Measurements from ENCODE around the gene B3GAT1. TPM values are rescaled to one million over a fixed set of nuclear protein-coding genes. Genes with fewer than 3 reads are reported as not detected.

B3GAT1 gene
- total RNA-seq, 1 experiment from 2014 or later: 34.3 TPM

DNA sequence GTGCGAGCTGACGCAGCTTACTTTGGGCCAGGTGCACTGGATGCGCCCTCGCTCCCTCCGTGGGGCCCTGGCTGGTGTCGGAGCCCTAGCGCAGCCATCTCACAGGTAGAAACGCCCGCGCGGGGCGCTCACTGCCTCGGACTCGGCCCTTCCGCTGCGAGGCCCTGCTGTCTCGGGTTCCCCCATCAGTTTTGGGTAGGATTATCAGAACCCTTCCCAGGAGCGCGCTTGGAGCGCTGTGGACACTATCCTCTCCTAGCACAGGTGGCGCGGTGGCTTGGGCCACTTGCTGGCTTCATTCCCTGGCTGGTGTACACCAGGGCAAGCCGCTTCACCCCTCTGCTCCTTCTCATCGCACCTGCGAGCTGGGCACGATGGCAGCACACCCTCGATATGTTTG lies 35.7 kb upstream of the B3GAT1 start:
- Histone ChIP-seq H2AK5ac (ENCODE audit: insufficient read length, low read length) (no peak overlapping the region), H2BK120ac (ENCODE audit: low read depth, low read length, poor library complexity, severe bottlenecking) (no peak overlapping the region), H2BK15ac (ENCODE audit: low read depth, low read length) (no peak overlapping the region), H4K91ac (ENCODE audit: insufficient read length, low read depth, low read length) (no peak overlapping the region), H2BK20ac (ENCODE audit: low read depth, low read length, poor library complexity, severe bottlenecking) (no peak overlapping the region), H3T11ph (ENCODE audit: low read length) (no peak overlapping the region), H3K9me3 (ENCODE audit: control insufficient read depth, low read depth, low read length) (no peaks in the 10 kb centered on the region), H3K79me1 (ENCODE audit: insufficient read depth, low read depth, low read length, poor library complexity, severe bottlenecking) (no peaks in the 10 kb centered on the region), H3K27ac (ENCODE audit: insufficient read length, low read depth, low read length) (no peak overlapping the region), H4K8ac (replicated peaks; ENCODE audit: insufficient read length, low read depth, low read length) (no peak overlapping the region), H3K4ac (ENCODE audit: low read depth, low read length) (no peak overlapping the region), H3K14ac (ENCODE audit: insufficient read depth, low read length) (no peak overlapping the region; the same call in 1 of the 2 replicates), H4K5ac (ENCODE audit: insufficient read length, low read depth, low read length) (no peak overlapping the region), H4K20me1 (ENCODE audit: control insufficient read depth, insufficient read depth, insufficient read length) (no peaks in the 10 kb centered on the region), H3K4me2 (ENCODE audit: insufficient read depth, insufficient read length, low read length) (no peak overlapping the region), H3K4me1 (ENCODE audit: insufficient read depth, low read length) (no peaks in the 10 kb centered on the region), H3K18ac (ENCODE audit: insufficient read length, low read depth, low read length) (no peak overlapping the region), H2AFZ (ENCODE audit: low read length) (no peak overlapping the region), H3K9ac (ENCODE audit: extremely low read depth, insufficient read length, low read length) (no peak overlapping the region), H3K23ac (ENCODE audit: insufficient read length, low read depth, low read length) (no peak overlapping the region), H3K56ac (ENCODE audit: insufficient read length, low read depth, low read length) (no peak overlapping the region), H3K27me3 (ENCODE audit: insufficient read depth, low read length) (no peaks in the 10 kb centered on the region), H3K23me2 (ENCODE audit: insufficient read length, low read depth, low read length, poor library complexity, severe bottlenecking) (no peaks in the 10 kb centered on the region), H3K79me2 (ENCODE audit: insufficient read depth, low read length) (no peaks in the 10 kb centered on the region), H2BK5ac (ENCODE audit: insufficient read length, low read length) (no peak overlapping the region), H2BK12ac (ENCODE audit: insufficient read length, low read depth, low read length) (no peak overlapping the region)
- Mint-ChIP-seq H3K36me3 (ENCODE audit: insufficient read depth in 1 of 3, low read depth in 3 of 3) (peaks cover 0 to 2% (median 0%) of the 10 kb centered on the region in 3 experiments; a peak in 2 of 7 replicates), H3K27ac (peak overlapping the region in 1 of 3 experiments; percentile 48; a peak in 1 of 7 replicates), H3K4me3 (no peak overlapping the region), H3K4me1 (peaks cover 0 to 7% of the 10 kb centered on the region in 2 experiments; a peak in 1 of 4 replicates), H3K9me3 (no peaks in the 10 kb centered on the region; a peak in 1 of 5 replicates), H3K27me3 (ENCODE audit: low read depth) (peaks cover 16% of the 10 kb centered on the region)
- DNase-seq: no peak
- no CpG with 5 or more reads among the region's 27 CpGs for WGBS (ENCODE audit: extremely low coverage, insufficient read length, low lambda C conversion rate)
- TF ChIP-seq, protein P1, sequence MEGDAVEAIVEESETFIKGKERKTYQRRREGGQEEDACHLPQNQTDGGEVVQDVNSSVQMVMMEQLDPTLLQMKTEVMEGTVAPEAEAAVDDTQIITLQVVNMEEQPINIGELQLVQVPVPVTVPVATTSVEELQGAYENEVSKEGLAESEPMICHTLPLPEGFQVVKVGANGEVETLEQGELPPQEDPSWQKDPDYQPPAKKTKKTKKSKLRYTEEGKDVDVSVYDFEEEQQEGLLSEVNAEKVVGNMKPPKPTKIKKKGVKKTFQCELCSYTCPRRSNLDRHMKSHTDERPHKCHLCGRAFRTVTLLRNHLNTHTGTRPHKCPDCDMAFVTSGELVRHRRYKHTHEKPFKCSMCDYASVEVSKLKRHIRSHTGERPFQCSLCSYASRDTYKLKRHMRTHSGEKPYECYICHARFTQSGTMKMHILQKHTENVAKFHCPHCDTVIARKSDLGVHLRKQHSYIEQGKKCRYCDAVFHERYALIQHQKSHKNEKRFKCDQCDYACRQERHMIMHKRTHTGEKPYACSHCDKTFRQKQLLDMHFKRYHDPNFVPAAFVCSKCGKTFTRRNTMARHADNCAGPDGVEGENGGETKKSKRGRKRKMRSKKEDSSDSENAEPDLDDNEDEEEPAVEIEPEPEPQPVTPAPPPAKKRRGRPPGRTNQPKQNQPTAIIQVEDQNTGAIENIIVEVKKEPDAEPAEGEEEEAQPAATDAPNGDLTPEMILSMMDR (conservative IDR thresholded peaks at IDR 0.05): no peak
